Left lung (tissue), 10 donors: ENCODE results near the gene PNKP. TPM values are rescaled to one million over a fixed set of nuclear protein-coding genes. Genes with fewer than 3 reads are reported as not detected.
A peak's percentile ranks its signal among the peaks of the same experiment; 100 is the strongest.

Experiments used
- ATAC-seq: fragments of 200-7000 bp; cut with Tn5 transposase; one replicate; pipeline ENCODE4 v1.9.1; 2020; ENCODE audit warnings: moderate library complexity
- DNase-seq, 4 donors: peaks; one replicate each; pipeline ENCODE4 v3.0.0-alpha.2; 2013 to 2020
- H3K27ac ChIP-seq, 2 donors: fragments of 200-600 bp; sonication (generic) in 1 of 2; one replicate each; pipeline versions ENCODE4 v1.5.0 to v1.8.0; 2020 to 2021
- H3K27me3 ChIP-seq, 2 donors: fragments of 200-600 bp; sonication (generic) in 1 of 2; one replicate each; pipeline versions ENCODE4 v1.5.0 to v1.8.0; 2020 to 2021
- H3K36me3 ChIP-seq, 2 donors: fragments of 200-600 bp; sonication (generic) in 1 of 2; one replicate each; pipeline versions ENCODE4 v1.5.0 to v1.8.0; 2020 to 2021
- H3K4me1 ChIP-seq, 2 donors: fragments of 200-600 bp; one replicate each; pipeline ENCODE4 v1.8.0; 2021
- H3K4me3 ChIP-seq, 2 donors: fragments of 200-600 bp; sonication (generic) in 1 of 2; one replicate each; pipeline versions ENCODE4 v1.5.0 to v1.8.0; 2020 to 2021; ENCODE audit warnings: mild to moderate bottlenecking in 1 of 2
- H3K9me3 ChIP-seq, 2 donors: fragments of 200-600 bp; sonication (generic) in 1 of 2; one replicate each; pipeline versions ENCODE4 v1.5.0 to v1.8.0; 2020 to 2021
- CTCF ChIP-seq, 2 donors: fragments of 200-600 bp; sonication (generic) in 1 of 2; IDR thresholded peaks; one replicate each; pipeline versions ENCODE4 v1.5.0 to v1.8.0; 2021; ENCODE audit warnings: antibody characterized with exemption in 2 of 2
- intact Hi-C, 2 donors: fragments of 100-400 bp; cut with DNase I; formaldehyde crosslinking; loops; one replicate each; pipeline versions ENCODE4 v1.11.2 to v1.14.2; 2022
- polyA plus RNA-seq, 6 donors: library from polyadenylated mRNA; unstranded; fragments of 120-200 nt; gene quantifications; one replicate each; pipeline ENCODE4 v1.2.1, GENCODE V29; 2013; ENCODE audit not compliant: insufficient read length in 6 of 6
- total RNA-seq, 2 donors: library from RNA; stranded (reverse); fragmentation: NEBNext Ultra II Directional; extraction: Animal tissue kit (Norgen Biotek cat#: 25700); gene quantifications; one replicate each; pipeline ENCODE4 v1.2.1, GENCODE V29; 2021
- donor health status: DM: no; HTN: yes; CAD: no.
- donor health status: DM: no; HTN: no; CAD: no.

The PNKP gene
- total and polyA plus RNA-seq, 8 donors, result 56.8 to 89.5 (median 66.3) TPM

DNA sequence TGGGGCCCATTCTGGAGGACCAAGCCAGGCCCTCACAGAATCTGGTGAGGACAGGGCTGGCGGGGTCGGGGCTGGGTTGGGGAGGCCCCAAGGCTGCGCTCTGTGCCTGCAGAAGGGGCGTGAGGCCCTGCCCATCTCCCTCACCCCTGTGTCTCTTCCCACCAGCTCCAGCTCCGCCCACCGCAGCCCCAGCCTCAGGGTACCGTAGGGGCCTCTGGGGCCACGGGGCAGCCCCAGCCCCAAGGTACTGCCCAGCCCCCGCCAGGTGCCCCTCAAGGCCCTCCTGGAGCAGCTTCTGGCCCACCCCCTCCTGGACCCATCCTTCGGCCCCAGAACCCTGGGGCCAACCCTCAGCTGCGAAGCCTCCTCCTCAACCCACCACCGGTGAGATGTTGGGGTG, 31.8 kb downstream of the PNKP start:
- no peak for ATAC-seq
- no peaks in the 10 kb centered on the region for H3K9me3 ChIP-seq
- TF ChIP-seq CTCF (IDR thresholded peaks at IDR 0.05), result no peak
- no peaks in the 10 kb centered on the region for H3K27me3 ChIP-seq
- no peak for DNase-seq
- H3K27ac ChIP-seq, result no peak overlapping the region
- peaks cover 0 to 96% of the 10 kb centered on the region in 2 donors for H3K36me3 ChIP-seq
- no peak overlapping the region for H3K4me3 ChIP-seq
- intact Hi-C loops, result no loop called here
- peaks cover 0 to 26% of the 10 kb centered on the region in 2 donors for H3K4me1 ChIP-seq

DNA sequence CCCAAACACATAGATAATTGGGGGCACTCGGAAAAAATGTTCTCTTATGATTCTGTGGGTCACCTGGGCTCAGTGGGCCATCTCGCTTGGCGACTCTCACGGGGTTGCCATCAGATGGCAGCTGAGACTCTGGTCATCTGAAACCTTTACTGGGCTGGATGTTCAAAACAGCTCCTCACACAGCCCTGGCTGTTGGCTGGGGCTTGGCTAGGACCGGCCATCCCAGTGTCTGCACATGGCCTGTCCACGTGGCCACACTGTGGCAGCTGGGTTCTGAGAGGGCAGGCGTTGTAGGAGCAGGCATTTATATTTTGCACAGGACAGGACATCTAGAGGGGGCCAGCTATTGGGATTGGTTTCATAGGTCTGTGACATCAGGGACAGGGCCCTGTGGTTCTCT, 33.8 kb downstream of the PNKP start:
- Histone ChIP-seq H3K27me3 (no peaks in the 10 kb centered on the region), H3K27ac (peak overlapping the region in 1 of 2 donors; percentile 33), H3K36me3 (peaks cover 0 to 100% of the 10 kb centered on the region in 2 donors), H3K4me3 (no peak overlapping the region), H3K4me1 (peaks cover 0 to 26% of the 10 kb centered on the region in 2 donors), H3K9me3 (no peaks in the 10 kb centered on the region)
- TF ChIP-seq CTCF (IDR thresholded peaks at IDR 0.05), result no peak
- ATAC-seq, result no peak
- intact Hi-C loops, result no loop called here
- no peak for DNase-seq

DNA sequence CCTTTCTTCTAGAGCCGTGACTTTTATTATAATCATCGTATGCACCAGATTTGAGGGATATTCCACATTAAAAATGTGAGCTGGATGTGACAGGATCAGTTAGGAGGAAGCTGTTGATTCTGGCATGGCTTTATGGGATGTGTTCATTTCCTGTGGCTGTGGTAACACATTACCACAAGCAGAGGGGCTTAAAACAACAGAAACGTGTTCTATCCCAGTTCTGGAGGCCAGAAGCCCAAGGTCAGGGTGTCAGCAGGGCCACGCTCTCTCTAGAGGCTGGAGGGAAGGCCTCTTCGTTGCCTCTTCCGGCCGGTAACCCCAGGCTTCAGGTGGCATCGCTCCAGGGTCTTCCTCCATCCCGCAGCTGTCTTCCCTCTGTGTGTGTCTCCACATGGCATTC, 34.8 kb downstream of the PNKP start:
- intact Hi-C loops, result no loop called here
- Histone ChIP-seq H3K4me3 (no peak overlapping the region), H3K9me3 (no peaks in the 10 kb centered on the region), H3K27ac (peak overlapping the region in 1 of 2 donors; percentile 33), H3K36me3 (peaks cover 0 to 100% of the 10 kb centered on the region in 2 donors), H3K4me1 (peaks cover 0 to 26% of the 10 kb centered on the region in 2 donors), H3K27me3 (no peaks in the 10 kb centered on the region)
- no peak for TF ChIP-seq CTCF (IDR thresholded peaks at IDR 0.05)
- no peak for DNase-seq
- no peak for ATAC-seq

- Histone ChIP-seq H3K36me3 (peaks cover 0 to 100% of the 10 kb centered on the region in 2 donors), H3K27me3 (no peaks in the 10 kb centered on the region), H3K9me3 (no peaks in the 10 kb centered on the region), H3K4me3 (no peak overlapping the region), H3K27ac (no peak overlapping the region), H3K4me1 (peaks cover 0 to 26% of the 10 kb centered on the region in 2 donors)
- DNase-seq (no peak), ATAC-seq (no peak)
- TF ChIP-seq CTCF (IDR thresholded peaks at IDR 0.05), result no peak
- intact Hi-C loops, result no loop called here
These were observed 35.8 kb downstream of the PNKP start for GRCh38 chr19:49831592-49831991.

GRCh38 chr19:49830766-49831165, 36.6 kb downstream of the PNKP start:
- Histone ChIP-seq H3K36me3 (peaks cover 0 to 93% of the 10 kb centered on the region in 2 donors), H3K27me3 (no peaks in the 10 kb centered on the region), H3K4me3 (no peak overlapping the region), H3K4me1 (peaks cover 0 to 26% of the 10 kb centered on the region in 2 donors), H3K9me3 (no peaks in the 10 kb centered on the region), H3K27ac (no peak overlapping the region)
- DNase-seq, result no peak
- no peak for ATAC-seq
- no peak for TF ChIP-seq CTCF (IDR thresholded peaks at IDR 0.05)
- intact Hi-C loops, result no loop called here
